Measurements from ENCODE around the gene CD1E.

GRCh38 chr1:158407092-158407491, 53.4 kb downstream of the CD1E start:
- no peak for TF ChIP-seq CTCF (IDR thresholded peaks at IDR 0.05; ENCODE audit: low read depth, low read length)
- TF ChIP-seq POLR2A (IDR thresholded peaks at IDR 0.05; ENCODE audit: extremely low read depth, insufficient read length) = no peak
- TF ChIP-seq, protein P1, sequence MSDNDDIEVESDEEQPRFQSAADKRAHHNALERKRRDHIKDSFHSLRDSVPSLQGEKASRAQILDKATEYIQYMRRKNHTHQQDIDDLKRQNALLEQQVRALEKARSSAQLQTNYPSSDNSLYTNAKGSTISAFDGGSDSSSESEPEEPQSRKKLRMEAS (IDR thresholded peaks at IDR 0.05; ENCODE audit: low read depth, low read length) = no peak
- TF ChIP-seq MYC (IDR thresholded peaks at IDR 0.05; ENCODE audit: low read depth, low read length) = no peak

Measured in NB4 (cell line).